GM21619 (cell line): Measurements from ENCODE around the gene XYLT1.

Source experiments
- ATAC-seq: cut with Tn5 transposase; IDR thresholded peaks from one replicate; pipeline ENCODE4 v1.9.1; 2021; ENCODE audit not compliant: unreplicated experiment

The XYLT1 gene

DNA sequence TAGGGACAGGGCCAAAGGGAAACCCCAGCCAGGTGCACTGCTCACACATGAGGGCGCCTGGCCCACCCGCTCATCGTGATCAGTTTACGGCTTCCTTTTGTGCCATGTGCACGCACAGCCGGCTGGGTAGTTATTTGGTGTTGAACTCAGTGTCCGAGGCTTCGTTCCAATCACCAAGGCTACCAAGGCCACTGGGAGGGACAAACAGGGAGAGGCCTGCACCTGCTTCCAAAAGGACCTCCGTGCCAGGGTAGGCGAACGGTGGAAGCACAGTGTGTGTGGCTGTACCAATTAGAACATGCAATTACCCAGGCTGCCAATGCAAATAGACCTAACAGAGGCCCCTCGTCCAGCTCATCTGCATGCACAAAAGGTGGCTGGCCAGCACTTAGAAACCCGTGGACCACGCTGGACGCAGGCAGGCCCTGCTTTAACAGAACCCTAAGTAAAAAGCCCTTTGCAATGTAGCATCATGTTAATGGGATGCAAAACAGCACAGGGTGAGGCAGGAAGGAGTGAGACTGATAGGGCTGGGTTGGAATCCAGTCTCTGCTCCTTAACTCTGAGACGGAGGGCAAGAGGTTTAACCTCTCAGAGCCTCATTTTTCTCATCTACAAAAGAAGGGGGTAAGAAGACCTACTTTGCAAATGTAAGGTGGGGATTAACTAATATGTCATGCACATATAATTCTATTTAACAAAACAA is 204.0 kb downstream of the XYLT1 start:
- no peak for ATAC-seq

- ATAC-seq: no peak
Measured at GRCh38 chr16:17265154-17265553, 205.6 kb downstream of the XYLT1 start.

DNA sequence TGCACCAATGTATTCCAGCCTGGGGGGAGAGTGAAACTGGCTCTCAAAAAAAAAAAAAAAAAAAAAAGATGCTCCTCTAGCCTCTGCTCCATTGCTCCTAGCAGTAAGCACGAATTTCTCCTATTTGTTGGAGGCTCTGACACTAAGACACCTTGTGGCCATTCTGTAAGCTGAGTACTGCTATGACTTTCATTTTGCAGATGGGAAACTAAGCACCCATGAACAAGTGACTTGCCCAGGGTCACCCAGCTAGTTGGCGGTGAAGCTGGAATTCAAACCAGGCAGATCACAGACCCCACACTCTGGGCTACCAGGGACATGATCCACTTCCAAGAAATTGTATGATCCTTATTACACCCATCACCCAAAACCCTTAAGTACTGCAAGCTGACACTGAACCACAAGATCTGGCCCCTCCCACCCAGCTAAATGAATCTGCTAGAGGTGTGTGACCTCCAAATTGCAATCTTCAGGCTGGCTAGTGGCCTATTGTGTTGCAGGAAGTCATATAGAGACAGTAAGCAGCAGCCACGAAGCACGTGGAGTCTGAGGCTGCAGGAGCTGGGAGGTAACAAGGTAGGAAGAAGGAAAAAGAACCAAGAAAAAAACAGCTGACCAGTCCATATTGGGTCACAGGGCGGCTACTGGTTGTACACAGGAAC is 209.4 kb downstream of the XYLT1 start:
- no peak for ATAC-seq

DNA sequence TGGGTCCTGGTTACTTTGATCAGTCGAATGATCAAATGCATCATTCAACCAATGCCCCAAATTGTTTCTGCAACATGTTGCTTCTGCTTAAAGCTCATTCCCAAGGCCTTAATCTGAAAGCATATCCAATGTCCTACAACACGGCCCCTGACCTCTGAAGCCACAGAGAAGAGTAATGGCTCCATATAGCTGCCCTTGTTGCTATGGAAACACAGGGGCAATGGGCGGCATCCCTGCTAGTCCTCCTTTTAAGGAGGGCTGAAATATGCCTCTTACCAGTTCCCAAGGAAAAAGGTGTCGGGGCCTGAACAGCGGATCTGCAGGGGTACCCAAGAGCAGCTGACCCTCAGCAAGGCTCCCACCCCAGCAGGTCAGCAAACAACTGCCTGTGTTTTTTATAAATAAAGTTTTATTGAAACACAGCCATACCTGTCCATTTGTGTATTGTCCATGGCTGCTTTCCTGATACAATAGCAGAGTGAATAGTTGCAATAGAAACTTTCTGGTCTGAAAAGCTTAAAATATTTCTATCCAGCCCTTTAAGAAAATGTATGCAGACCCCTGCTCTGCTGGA is 210.4 kb downstream of the XYLT1 start:
- ATAC-seq: no peak

DNA sequence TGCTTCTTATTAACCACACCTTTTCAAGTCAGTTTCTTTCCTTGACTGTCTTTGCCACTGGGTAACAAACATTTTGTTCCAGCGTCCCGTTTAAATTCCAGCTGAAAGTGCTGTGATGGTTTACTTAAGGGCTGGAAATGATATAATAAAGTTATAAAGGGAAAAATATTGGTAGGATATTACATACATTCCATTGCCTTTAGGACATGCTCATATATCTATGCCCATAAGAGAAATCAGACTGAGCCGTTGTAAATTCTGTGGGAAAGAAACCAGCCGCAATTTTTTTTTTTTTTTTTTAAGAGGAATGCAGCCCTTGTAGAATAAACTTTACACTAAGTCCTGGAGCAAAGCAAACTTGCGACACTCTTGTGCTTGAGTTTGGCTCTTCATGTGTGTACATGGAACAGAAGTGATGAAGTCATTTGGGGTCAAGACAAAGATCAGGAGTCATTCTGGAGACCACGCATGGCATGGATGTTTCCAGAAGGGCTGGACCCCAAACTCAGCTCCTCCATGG is 210.9 kb downstream of the XYLT1 start:
- no peak for ATAC-seq

GRCh38 chr16:17258848-17259713 is 211.7 kb downstream of the XYLT1 start:
- ATAC-seq: peak; percentile 83

- no peak for ATAC-seq
Measured at GRCh38 chr16:17258077-17258599, 212.6 kb downstream of the XYLT1 start.

DNA sequence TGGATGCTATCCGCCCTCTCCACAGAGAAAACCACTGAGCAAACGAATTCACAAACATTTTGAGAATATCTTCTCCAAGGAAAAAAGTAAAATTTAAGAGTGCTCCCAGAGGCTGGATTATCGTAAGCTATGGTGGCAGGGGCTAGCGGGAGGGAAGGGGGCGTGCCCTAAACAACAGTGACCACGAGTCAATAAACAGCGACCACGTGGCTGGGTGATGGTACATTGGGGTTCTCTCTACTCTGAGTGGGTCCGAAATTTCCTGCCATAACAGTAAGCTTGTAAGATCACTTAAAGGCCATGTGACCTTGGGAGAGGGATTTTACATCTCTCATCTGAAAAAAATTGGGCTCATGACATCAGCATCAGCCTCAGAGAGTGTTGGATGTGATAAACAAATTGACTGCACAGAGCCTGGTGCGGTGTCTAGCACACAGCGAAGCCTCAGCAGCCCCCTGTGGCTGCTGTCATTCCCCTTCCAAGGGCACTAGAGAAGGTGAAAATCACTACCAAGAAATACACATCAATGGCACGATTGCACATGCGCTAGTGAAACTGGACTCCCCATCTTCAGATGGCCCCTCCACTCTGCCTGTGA is 213.2 kb downstream of the XYLT1 start:
- no peak for ATAC-seq

DNA sequence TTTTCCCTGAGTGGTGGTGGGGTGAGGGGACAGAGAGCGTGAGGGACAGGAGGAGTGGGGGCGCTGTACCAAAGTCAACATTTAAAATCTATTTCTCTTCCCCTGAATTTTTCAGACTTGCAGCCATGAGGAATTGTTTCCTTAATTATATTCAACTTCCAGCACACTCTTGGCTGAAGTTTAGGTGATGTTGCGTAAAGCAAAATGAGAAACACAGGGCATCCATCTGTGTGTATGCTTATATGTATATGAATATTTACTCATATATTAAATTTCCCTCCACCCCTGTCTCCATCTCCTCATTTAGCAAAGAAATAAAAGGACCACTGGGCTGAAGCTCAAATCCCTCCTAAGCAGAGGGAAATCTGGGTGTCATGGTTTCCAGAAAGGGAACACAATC is 218.1 kb downstream of the XYLT1 start:
- no peak for ATAC-seq

DNA sequence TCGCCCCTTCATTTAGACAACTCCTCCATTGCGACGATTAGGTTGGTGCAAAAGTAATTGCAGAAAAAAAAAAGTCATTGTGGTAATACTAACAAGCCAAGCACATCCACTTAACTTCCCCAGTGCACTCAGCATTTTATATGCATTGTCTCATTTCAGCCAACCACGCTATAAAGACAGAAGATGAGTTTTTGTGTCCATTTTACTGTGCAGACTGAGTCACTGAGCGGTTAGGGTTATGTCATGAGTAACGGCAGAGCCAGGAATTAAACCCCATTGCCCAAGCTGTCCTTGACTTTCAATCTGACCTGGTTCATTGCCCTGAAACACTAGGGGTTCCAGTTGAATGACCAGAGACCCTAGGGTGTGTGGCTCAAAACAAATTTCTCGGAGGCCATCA is 218.7 kb downstream of the XYLT1 start:
- no peak for ATAC-seq

- no peak for ATAC-seq
Measured at GRCh38 chr16:17251496-17251895, 219.3 kb downstream of the XYLT1 start.

GRCh38 chr16:17246974-17247732 is 223.6 kb downstream of the XYLT1 start:
- no peak for ATAC-seq

DNA sequence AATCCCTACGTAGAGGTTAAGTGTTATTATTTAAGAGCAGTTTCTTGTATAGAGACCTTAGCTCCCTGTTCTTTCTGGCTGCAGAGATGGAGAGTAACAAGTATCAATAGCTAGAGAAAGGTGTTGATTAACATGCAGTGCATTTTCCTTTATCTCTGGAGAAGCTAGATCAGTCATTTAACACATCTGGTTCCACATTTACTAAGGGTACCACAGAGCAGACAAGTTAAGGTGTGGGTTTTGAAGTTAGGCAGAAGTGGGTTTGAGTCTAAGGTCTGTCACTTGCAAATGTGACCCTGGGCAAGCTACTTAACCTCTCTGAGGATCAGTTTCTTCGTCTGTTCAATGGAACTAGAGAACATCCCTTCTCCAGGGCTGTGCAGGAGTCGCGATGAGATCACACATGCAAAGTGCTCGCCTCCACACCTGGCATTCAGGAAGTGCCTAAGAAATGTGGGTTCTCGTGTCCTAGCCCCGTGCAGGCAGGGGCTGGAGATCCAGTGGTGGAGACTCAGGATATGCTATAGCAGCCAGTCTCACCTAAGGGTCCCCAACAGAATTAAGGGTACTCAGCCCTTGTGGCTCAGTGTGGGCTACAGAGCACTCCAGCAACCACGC is 224.4 kb downstream of the XYLT1 start:
- no peak for ATAC-seq

- no peak for ATAC-seq
Measured at GRCh38 chr16:17245776-17246175, 225.0 kb downstream of the XYLT1 start.

- ATAC-seq: no peak
Measured at GRCh38 chr16:17244872-17245551, 225.7 kb downstream of the XYLT1 start.

DNA sequence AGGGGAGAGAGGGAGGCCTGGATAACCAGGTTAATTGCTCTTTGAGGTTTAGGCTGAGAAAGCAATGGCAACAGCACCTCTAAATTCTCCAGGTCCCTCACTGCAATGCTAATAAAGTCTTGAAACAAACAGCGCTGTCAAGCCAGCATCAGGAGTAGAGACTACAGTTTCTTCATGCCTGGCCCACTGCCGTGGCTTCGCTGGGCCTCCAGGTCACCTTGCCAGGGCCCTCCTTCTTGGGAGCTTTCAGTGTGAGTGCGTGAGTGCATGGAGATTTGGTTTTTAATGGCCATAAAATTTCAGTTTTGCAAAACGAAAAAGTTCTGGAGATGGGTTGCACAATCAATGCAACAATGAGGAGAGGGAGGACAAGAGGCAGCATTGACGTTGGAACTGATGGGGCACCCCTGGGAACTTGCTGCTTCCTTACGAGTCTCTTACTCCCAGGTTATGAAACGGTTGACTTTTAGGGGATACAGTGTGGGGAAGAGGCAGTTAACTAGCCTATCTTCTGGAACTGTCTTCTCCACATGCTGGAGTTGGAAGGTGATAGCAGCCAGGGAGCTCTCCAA is 229.4 kb downstream of the XYLT1 start:
- ATAC-seq: no peak

GRCh38 chr16:17238285-17239028 is 232.3 kb downstream of the XYLT1 start:
- no peak for ATAC-seq
